GM18526 (cell line): ENCODE measurements around the gene SRRM2.

Experiments used
- POLR2A ChIP-seq: IDR thresholded peaks from 3 replicates; pipeline ENCODE4 v1.6.1; 2011; ENCODE audit not compliant: insufficient read length; ENCODE audit errors: extremely low read depth

The SRRM2 gene

GRCh38 chr16:2786061-2786825 lies 33.8 kb downstream of the SRRM2 start:
- TF ChIP-seq POLR2A = no peak

GRCh38 chr16:2786826-2787151 lies 34.4 kb downstream of the SRRM2 start:
- no peak for TF ChIP-seq POLR2A

GRCh38 chr16:2787406-2787805 lies 35.0 kb downstream of the SRRM2 start, which contains the start of gene PRSS33:
Gene PRSS33 (minus strand): TSS chr16:2787560. CDS start chr16:2786547, 1,013 bp downstream.
- TF ChIP-seq POLR2A = no peak

DNA sequence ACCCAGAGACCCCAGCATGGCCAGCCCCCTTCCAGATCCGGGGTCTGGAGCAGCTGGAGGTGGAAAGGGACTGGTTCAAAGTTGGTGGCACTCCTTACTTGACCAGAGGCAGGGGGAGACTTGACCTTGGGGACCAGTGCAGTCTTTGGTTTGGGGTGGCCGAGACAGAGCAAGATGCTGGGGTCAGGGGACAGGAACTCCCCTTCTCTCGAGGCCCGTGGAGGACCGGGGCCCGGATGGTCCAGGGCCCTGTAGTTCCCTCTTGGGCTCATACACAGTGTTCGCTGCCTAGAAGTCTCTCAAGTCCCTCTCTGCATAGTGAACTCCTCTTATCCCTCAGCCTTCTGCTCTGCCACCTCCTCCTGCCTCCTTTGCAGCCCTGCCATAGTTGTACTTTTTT lies 35.5 kb downstream of the SRRM2 start:
- no peak for TF ChIP-seq POLR2A

DNA sequence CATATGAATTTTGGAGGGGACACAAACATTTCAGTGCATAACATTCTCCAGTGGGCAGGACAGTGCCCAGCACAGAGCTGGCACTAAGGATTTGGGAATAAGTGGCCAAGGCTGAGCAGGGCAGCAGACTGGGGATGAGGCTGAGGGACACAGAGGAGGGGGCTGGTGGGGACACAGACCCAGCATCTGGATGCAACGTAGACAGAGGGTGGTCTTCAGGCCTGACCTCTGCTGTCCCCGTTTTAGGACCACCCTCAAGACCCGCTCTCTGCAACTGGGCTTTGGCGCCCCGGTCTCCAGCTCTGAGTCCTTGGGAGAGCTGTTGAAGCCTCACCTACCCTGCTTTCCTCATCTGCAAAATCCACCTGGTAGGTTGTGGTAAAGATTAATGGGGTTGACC lies 38.2 kb downstream of the SRRM2 start:
- TF ChIP-seq POLR2A = no peak

DNA sequence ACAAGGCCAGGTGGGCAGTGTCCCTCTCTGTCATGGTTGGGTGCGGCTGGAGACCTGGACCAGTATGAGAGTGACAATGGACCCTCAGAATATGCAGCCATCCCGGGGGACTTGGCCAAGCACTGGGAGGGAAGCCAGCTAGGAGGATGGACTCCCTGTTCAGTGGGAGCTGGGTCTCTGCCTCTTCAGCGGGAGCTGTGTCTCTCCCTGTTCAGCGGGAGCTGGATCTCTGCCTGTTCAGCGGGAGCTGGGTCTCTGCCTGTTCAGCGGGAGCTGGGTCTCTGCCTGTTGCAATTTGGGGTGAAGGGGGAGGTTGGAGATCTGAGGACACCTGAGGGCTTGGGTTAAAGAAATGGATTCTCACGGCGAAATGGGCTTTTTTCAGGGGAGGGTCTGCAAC lies 38.7 kb downstream of the SRRM2 start:
- TF ChIP-seq POLR2A = no peak

DNA sequence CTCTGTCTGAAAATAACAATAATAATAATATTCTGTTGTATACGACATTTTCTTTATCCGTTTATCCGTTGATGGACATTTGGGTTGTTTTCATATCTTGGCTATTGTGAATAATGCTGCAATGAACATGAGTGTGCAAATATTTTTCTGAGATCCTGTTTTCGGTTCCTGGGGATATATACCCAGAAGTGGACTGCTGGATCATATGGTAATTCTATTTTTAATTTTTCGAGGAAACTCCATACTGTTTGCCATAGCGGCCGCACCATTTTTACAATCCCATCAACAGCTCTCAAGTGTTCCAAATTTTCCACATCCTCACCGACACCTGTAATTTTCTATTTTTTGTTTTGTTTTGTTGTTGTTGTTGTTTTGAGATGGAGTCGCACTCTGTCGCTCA lies 40.5 kb downstream of the SRRM2 start:
- TF ChIP-seq POLR2A = no peak

DNA sequence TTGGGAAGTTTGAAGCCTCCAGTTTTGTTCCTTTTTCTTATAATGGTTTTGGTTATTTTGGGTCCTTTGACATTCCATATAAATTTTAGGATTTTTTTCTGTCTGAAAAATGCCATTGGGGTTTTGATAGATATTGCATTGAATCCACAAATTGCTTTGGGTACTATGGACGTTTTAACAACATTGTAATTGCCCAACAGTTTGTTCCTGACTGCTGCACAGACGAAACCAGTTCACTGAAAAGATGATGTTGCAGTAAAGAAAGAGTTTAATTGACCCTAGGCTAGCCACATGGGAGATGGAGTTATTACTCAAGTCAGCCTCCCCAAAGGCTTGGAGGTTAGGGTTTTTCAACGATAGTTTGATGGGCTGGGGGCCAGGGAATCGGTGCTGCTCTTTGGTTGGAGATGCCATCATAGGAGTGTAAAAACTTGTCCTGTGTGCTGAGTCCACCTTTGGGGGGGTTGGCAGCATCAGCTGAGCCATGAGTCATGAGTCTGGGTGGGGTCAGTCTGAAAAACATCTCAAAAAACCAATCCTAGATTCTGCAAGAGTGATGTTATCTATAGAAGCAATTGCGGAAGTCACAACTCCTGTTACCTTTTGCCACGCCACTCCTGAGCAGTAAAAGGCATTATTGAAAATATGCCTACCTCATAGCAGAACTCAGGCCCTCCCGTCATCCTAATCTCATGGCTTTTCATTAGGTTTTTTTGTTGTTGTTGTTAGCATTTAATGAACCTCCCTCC lies 43.1 kb downstream of the SRRM2 start:
- TF ChIP-seq POLR2A = no peak

DNA sequence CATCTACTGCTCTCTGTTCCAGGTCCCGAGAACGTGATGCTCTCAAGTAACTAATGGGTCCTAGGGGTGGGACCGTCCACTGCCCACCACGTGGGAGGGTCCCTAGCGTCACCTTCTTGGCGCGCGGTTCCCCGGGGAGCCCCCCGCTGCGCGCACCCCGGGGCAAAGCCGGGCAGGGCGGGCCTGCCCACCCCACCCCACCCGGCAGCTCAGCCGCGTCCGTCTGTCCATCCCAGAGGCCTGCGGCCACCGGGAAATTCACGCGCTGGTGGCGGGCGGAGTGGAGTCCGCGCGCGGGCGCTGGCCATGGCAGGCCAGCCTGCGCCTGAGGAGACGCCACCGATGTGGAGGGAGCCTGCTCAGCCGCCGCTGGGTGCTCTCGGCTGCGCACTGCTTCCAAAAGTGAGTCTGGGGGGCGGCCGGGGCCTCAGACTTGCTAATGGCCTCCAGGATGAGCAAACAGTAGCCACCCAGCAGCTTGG lies 46.3 kb downstream of the SRRM2 start:
- no peak for TF ChIP-seq POLR2A

DNA sequence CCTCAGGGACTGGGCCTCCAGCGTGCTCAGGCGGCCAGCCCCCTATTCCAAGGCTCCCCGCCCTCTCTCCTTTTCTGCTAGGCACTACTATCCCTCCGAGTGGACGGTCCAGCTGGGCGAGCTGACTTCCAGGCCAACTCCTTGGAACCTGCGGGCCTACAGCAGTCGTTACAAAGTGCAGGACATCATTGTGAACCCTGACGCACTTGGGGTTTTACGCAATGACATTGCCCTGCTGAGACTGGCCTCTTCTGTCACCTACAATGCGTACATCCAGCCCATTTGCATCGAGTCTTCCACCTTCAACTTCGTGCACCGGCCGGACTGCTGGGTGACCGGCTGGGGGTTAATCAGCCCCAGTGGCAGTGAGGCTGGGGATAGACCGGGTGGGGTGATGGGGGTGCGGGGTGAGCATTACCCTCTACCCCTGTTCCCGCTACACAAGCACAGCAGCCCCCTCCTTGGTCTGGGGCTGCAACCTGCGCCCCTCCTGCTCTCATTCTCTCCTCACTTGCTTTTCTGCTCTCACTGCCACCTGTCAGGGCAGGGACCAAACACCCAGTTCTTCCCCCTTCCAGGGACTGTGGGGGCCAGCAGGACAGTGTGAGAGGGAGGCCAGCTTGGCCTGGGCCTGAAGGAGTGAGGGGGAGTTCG lies 46.9 kb downstream of the SRRM2 start:
- no peak for TF ChIP-seq POLR2A

GRCh38 chr16:2799859-2800226 lies 47.4 kb downstream of the SRRM2 start:
- TF ChIP-seq POLR2A = no peak

DNA sequence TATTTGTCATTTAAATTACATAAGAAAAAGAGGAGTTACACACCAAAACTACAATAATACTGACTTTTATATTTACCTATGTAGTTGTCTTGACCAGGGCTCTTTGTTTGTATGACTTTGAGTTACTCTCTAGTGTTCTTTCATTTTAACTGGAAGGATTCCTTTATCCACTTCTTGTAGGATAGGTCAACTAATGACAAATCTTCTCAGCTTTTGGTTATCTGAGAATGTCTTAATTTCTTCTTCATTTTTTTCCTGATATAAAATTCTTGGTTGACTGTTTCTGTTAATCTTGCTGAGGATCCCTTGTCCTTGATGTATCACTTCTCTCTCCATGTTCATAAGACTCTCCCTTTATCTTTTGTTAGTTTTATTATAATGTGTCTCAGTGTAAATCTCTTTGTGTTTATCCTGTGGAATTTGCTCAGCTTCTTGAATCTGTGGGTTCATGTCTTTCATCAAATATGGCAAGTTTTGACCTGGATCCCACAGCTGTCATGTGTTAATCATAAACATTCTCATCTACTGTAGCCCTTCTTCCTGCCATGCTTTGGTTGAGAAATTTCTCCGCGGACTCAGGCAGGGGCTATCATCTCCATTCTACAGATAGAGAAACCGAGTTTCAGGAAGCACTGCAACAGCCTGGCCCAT lies 51.2 kb downstream of the SRRM2 start:
- TF ChIP-seq POLR2A = no peak

DNA sequence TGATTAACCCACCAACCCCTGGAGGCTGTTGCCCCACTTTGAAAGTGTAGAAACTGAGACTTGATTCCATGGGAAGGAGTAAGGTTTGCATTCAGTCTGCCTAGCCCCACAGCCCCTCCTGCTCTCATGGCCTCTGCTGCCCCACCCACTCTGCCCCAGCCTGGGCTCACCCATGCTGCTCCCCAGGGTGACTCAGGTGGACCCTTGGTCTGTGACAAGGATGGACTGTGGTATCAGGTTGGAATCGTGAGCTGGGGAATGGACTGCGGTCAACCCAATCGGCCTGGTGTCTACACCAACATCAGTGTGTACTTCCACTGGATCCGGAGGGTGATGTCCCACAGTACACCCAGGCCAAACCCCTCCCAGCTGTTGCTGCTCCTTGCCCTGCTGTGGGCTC lies 52.3 kb downstream of the SRRM2 start:
- no peak for TF ChIP-seq POLR2A

GRCh38 chr16:2806286-2806685 lies 53.8 kb downstream of the SRRM2 start:
- no peak for TF ChIP-seq POLR2A

GRCh38 chr16:2808181-2808580 lies 55.7 kb downstream of the SRRM2 start:
- TF ChIP-seq POLR2A = no peak
